ENCODE measurements around the gene BTBD1.
"Not testable (repeated sequence)": the region's sequence is repeated elsewhere in the genome, so short reads cannot be mapped to it uniquely, and the experiment has no call there.

Gene BTBD1

GRCh38 chr15:83081256-83082014 is 14.4 kb upstream of the BTBD1 start:
- Histone ChIP-seq H3K9ac (ENCODE audit: low read length in 5 of 5) (no peak overlapping the region), H3K9me3 (ENCODE audit: control insufficient read depth in 5 of 5, low read length in 5 of 5) (peaks cover 0 to 2% (median 0%) of the 10 kb centered on the region in 5 donors), H3K4me3 (ENCODE audit: low read depth in 1 of 5, low read length in 5 of 5) (no peak overlapping the region), H3K27me3 (ENCODE audit: control insufficient read depth in 5 of 5, insufficient read depth in 4 of 5, low read length in 5 of 5) (peaks cover 0 to 12% (median 7%) of the 10 kb centered on the region in 5 donors), H3K27ac (ENCODE audit: low read depth, low read length) (no peak overlapping the region), H3K4me1 (ENCODE audit: control insufficient read depth in 5 of 5, insufficient read depth in 5 of 5, low read length in 5 of 5) (no peaks in the 10 kb centered on the region), H3K36me3 (ENCODE audit: control insufficient read depth in 5 of 5, insufficient read depth in 5 of 5, low read length in 5 of 5) (no peaks in the 10 kb centered on the region)

- Histone ChIP-seq H3K9me3 (ENCODE audit: control insufficient read depth in 5 of 5, low read length in 5 of 5) (peaks cover 2 to 10% (median 9%) of the 10 kb centered on the region in 5 donors), H3K4me1 (ENCODE audit: control insufficient read depth in 5 of 5, insufficient read depth in 5 of 5, low read length in 5 of 5) (no peaks in the 10 kb centered on the region), H3K36me3 (ENCODE audit: control insufficient read depth in 5 of 5, insufficient read depth in 5 of 5, low read length in 5 of 5) (no peaks in the 10 kb centered on the region), H3K27me3 (ENCODE audit: control insufficient read depth in 5 of 5, insufficient read depth in 4 of 5, low read length in 5 of 5) (peaks cover 0 to 12% (median 6%) of the 10 kb centered on the region in 5 donors), H3K4me3 (ENCODE audit: low read depth in 1 of 5, low read length in 5 of 5) (no peak overlapping the region), H3K27ac (ENCODE audit: low read depth, low read length) (no peak overlapping the region), H3K9ac (ENCODE audit: low read length in 5 of 5) (no peak overlapping the region)
Measured at GRCh38 chr15:83078712-83079111, 11.7 kb upstream of the BTBD1 start.

GRCh38 chr15:83077491-83078230 is 10.6 kb upstream of the BTBD1 start:
- no peak overlapping the region for H3K9ac ChIP-seq (ENCODE audit: low read length in 5 of 5)
- H3K4me3 ChIP-seq (ENCODE audit: low read depth in 1 of 5, low read length in 5 of 5) = no peak overlapping the region
- no peak overlapping the region for H3K27ac ChIP-seq (ENCODE audit: low read depth, low read length)
- no peaks in the 10 kb centered on the region for H3K36me3 ChIP-seq (ENCODE audit: control insufficient read depth in 5 of 5, insufficient read depth in 5 of 5, low read length in 5 of 5)
- peaks cover 0 to 8% (median 6%) of the 10 kb centered on the region in 5 donors for H3K27me3 ChIP-seq (ENCODE audit: control insufficient read depth in 5 of 5, insufficient read depth in 4 of 5, low read length in 5 of 5)
- no peaks in the 10 kb centered on the region for H3K4me1 ChIP-seq (ENCODE audit: control insufficient read depth in 5 of 5, insufficient read depth in 5 of 5, low read length in 5 of 5)
- peaks cover 7 to 17% (median 17%) of the 10 kb centered on the region in 5 donors for H3K9me3 ChIP-seq (ENCODE audit: control insufficient read depth in 5 of 5, low read length in 5 of 5)

GRCh38 chr15:83069211-83069642 is 2.2 kb upstream of the BTBD1 start:
- H3K27me3 ChIP-seq (ENCODE audit: control insufficient read depth in 5 of 5, insufficient read depth in 4 of 5, low read length in 5 of 5); H3K4me3 ChIP-seq (ENCODE audit: low read depth in 1 of 5, low read length in 5 of 5); H3K36me3 ChIP-seq (ENCODE audit: control insufficient read depth in 5 of 5, insufficient read depth in 5 of 5, low read length in 5 of 5); H3K27ac ChIP-seq (ENCODE audit: low read depth, low read length); H3K9ac ChIP-seq (ENCODE audit: low read length in 5 of 5): not testable (repeated sequence)
- Histone ChIP-seq H3K9me3 (ENCODE audit: control insufficient read depth in 5 of 5, low read length in 5 of 5) (peaks cover 5 to 18% (median 8%) of the 10 kb centered on the region in 5 donors), H3K4me1 (ENCODE audit: control insufficient read depth in 5 of 5, insufficient read depth in 5 of 5, low read length in 5 of 5) (peaks cover 6 to 27% (median 26%) of the 10 kb centered on the region in 5 donors)

- H3K27ac ChIP-seq (ENCODE audit: low read depth, low read length) = peak overlapping the region; percentile 90
- H3K27me3 ChIP-seq (ENCODE audit: control insufficient read depth in 5 of 5, insufficient read depth in 4 of 5, low read length in 5 of 5) = no peaks in the 10 kb centered on the region
- peaks cover 9 to 38% (median 34%) of the 10 kb centered on the region in 5 donors for H3K4me1 ChIP-seq (ENCODE audit: control insufficient read depth in 5 of 5, insufficient read depth in 5 of 5, low read length in 5 of 5)
- H3K9me3 ChIP-seq (ENCODE audit: control insufficient read depth in 5 of 5, low read length in 5 of 5) = peaks cover 0 to 8% (median under 1%) of the 10 kb centered on the region in 5 donors
- H3K9ac ChIP-seq (ENCODE audit: low read length in 5 of 5) = peak overlapping the region in 1 of 5 donors; percentile 64
- H3K36me3 ChIP-seq (ENCODE audit: control insufficient read depth in 5 of 5, insufficient read depth in 5 of 5, low read length in 5 of 5) = no peaks in the 10 kb centered on the region
- H3K4me3 ChIP-seq (ENCODE audit: low read depth in 1 of 5, low read length in 5 of 5) = no peak overlapping the region
Measured at GRCh38 chr15:83068054-83068453, 1.0 kb upstream of the BTBD1 start.

- Histone ChIP-seq H3K9ac (ENCODE audit: low read length in 5 of 5) (peak overlapping the region in 4 of 5 donors; percentile 8 to 97 (median 60)), H3K27me3 (ENCODE audit: control insufficient read depth in 5 of 5, insufficient read depth in 4 of 5, low read length in 5 of 5) (no peaks in the 10 kb centered on the region), H3K9me3 (ENCODE audit: control insufficient read depth in 5 of 5, low read length in 5 of 5) (peaks cover 0 to 6% (median 0%) of the 10 kb centered on the region in 5 donors), H3K4me1 (ENCODE audit: control insufficient read depth in 5 of 5, insufficient read depth in 5 of 5, low read length in 5 of 5) (peaks cover 9 to 41% (median 38%) of the 10 kb centered on the region in 5 donors), H3K27ac (ENCODE audit: low read depth, low read length) (peak overlapping the region; percentile 90), H3K4me3 (ENCODE audit: low read depth in 1 of 5, low read length in 5 of 5) (peak overlapping the region; percentile 70 to 96 (median 91)), H3K36me3 (ENCODE audit: control insufficient read depth in 5 of 5, insufficient read depth in 5 of 5, low read length in 5 of 5) (peaks cover 0 to 2% (median 0%) of the 10 kb centered on the region in 5 donors)
Measured at GRCh38 chr15:83067638-83067962, 548 bp upstream of the BTBD1 start.

GRCh38 chr15:83066034-83066733 is 868 bp downstream of the BTBD1 start:
- Histone ChIP-seq H3K4me1 (ENCODE audit: control insufficient read depth in 5 of 5, insufficient read depth in 5 of 5, low read length in 5 of 5) (peaks cover 9 to 51% (median 45%) of the 10 kb centered on the region in 5 donors), H3K27me3 (ENCODE audit: control insufficient read depth in 5 of 5, insufficient read depth in 4 of 5, low read length in 5 of 5) (no peaks in the 10 kb centered on the region)

GRCh38 chr15:83065431-83065830 is 1.6 kb downstream of the BTBD1 start:
- H3K4me1 ChIP-seq (ENCODE audit: control insufficient read depth in 5 of 5, insufficient read depth in 5 of 5, low read length in 5 of 5) = peaks cover 9 to 51% (median 47%) of the 10 kb centered on the region in 5 donors
- peak overlapping the region; percentile 90 for H3K27ac ChIP-seq (ENCODE audit: low read depth, low read length)
- peak overlapping the region; percentile 41 to 97 (median 60) for H3K9ac ChIP-seq (ENCODE audit: low read length in 5 of 5)
- H3K27me3 ChIP-seq (ENCODE audit: control insufficient read depth in 5 of 5, insufficient read depth in 4 of 5, low read length in 5 of 5) = no peaks in the 10 kb centered on the region
- H3K4me3 ChIP-seq (ENCODE audit: low read depth in 1 of 5, low read length in 5 of 5) = peak overlapping the region; percentile 70 to 96 (median 94)
- H3K36me3 ChIP-seq (ENCODE audit: control insufficient read depth in 5 of 5, insufficient read depth in 5 of 5, low read length in 5 of 5) = peaks cover 0 to 3% (median 0%) of the 10 kb centered on the region in 5 donors
- H3K9me3 ChIP-seq (ENCODE audit: control insufficient read depth in 5 of 5, low read length in 5 of 5) = no peaks in the 10 kb centered on the region

More at GRCh38 chr15:83066034-83066733, 868 bp downstream of the BTBD1 start:
- H3K4me3 ChIP-seq (ENCODE audit: low read depth in 1 of 5, low read length in 5 of 5) = peak overlapping the region; percentile 70 to 96 (median 94)
- H3K9ac ChIP-seq (ENCODE audit: low read length in 5 of 5) = peak overlapping the region; percentile 75 to 97 (median 88)
- H3K36me3 ChIP-seq (ENCODE audit: control insufficient read depth in 5 of 5, insufficient read depth in 5 of 5, low read length in 5 of 5) = peaks cover 0 to 3% (median 0%) of the 10 kb centered on the region in 5 donors
- H3K27ac ChIP-seq (ENCODE audit: low read depth, low read length) = peak overlapping the region; percentile 90
- H3K9me3 ChIP-seq (ENCODE audit: control insufficient read depth in 5 of 5, low read length in 5 of 5) = no peaks in the 10 kb centered on the region

- Histone ChIP-seq H3K27me3 (ENCODE audit: control insufficient read depth in 5 of 5, insufficient read depth in 4 of 5, low read length in 5 of 5) (no peaks in the 10 kb centered on the region), H3K4me3 (ENCODE audit: low read depth in 1 of 5, low read length in 5 of 5) (peak overlapping the region in 4 of 5 donors; percentile 17 to 96 (median 60)), H3K36me3 (ENCODE audit: control insufficient read depth in 5 of 5, insufficient read depth in 5 of 5, low read length in 5 of 5) (peaks cover 0 to 3% (median 0%) of the 10 kb centered on the region in 5 donors), H3K27ac (ENCODE audit: low read depth, low read length) (no peak overlapping the region), H3K9me3 (ENCODE audit: control insufficient read depth in 5 of 5, low read length in 5 of 5) (no peaks in the 10 kb centered on the region), H3K9ac (ENCODE audit: low read length in 5 of 5) (peak overlapping the region in 3 of 5 donors; percentile 21 to 88 (median 44)), H3K4me1 (ENCODE audit: control insufficient read depth in 5 of 5, insufficient read depth in 5 of 5, low read length in 5 of 5) (peaks cover 9 to 51% (median 47%) of the 10 kb centered on the region in 5 donors)
Measured at GRCh38 chr15:83064859-83065258, 2.2 kb downstream of the BTBD1 start.
